Natural killer cell treated with Interleukin-12 subunit alpha and Interleukin-12 subunit beta and Interleukin-15 and Interleukin-18, amount 100 ng/mL, for 72 hours (primary cell): ENCODE measurements around the gene PATL1. TPM values are rescaled to one million over a fixed set of nuclear protein-coding genes. Genes with fewer than 3 reads are reported as not detected.
"Not testable (repeated sequence)": the region's sequence is repeated elsewhere in the genome, so short reads cannot be mapped to it uniquely, and the experiment has no call there.

Source experiments
- ATAC-seq, 2 donors: fragments of 150-1000 bp; cut with Tn5 transposase in 1 of 2; sonication (Bioruptor Pico), chemical (Tn5 transposase) in 1 of 2; 2 replicates each; pipeline ENCODE4 v1.10.0; 2021
- DNase-seq: peaks from one replicate; pipeline ENCODE4 v3.0.0; 2022; ENCODE audit warnings: low spot score
- H3K27ac Mint-ChIP-seq, 2 donors: 1 replicate in 1 of 2; 2 replicates in 1 of 2; pipeline ENCODE4 v1.8.0; 2022; ENCODE audit warnings: mixed read lengths in 2 of 2, mild to moderate bottlenecking in 1 of 2, moderate library complexity in 1 of 2
- H3K27me3 Mint-ChIP-seq, 2 donors: 1 replicate in 1 of 2; 2 replicates in 1 of 2; pipeline ENCODE4 v1.8.0; 2022; ENCODE audit warnings: mixed read lengths in 2 of 2
- H3K36me3 Mint-ChIP-seq: one replicate; pipeline ENCODE4 v1.8.0; 2022; ENCODE audit warnings: mixed read lengths
- H3K4me1 Mint-ChIP-seq, 2 donors: 1 replicate in 1 of 2; 2 replicates in 1 of 2; pipeline ENCODE4 v1.8.0; 2022; ENCODE audit warnings: low read depth in 2 of 2, mixed read lengths in 2 of 2, mild to moderate bottlenecking in 1 of 2
- H3K4me3 Mint-ChIP-seq: one replicate; pipeline ENCODE4 v1.8.0; 2022; ENCODE audit warnings: mixed read lengths
- H3K9me3 Mint-ChIP-seq: 2 replicates; pipeline ENCODE4 v1.8.0; 2022; ENCODE audit warnings: mixed read lengths
- total RNA-seq, 2 donors: library from RNA; stranded (reverse); gene quantifications; one replicate each; pipeline ENCODE4 v1.2.3, GENCODE V29; 2022

PATL1 gene
- 10 to 100 TPM; 50.5 to 62.9 TPM for total RNA-seq

GRCh38 chr11:59668950-59669610 lies at the start of gene PATL1:
Gene PATL1 (minus strand): TSS chr11:59669037. CDS start chr11:59668895, 142 bp downstream.
- Mint-ChIP-seq H3K36me3 (peaks cover 21% of the 10 kb centered on the region), H3K4me1 (peaks cover 34 to 38% of the 10 kb centered on the region in 2 donors), H3K27ac (peak within 1 kb of the TSS; percentile 95 to 99), H3K9me3 (no peaks in the 10 kb centered on the region), H3K4me3 (peak within 1 kb of the TSS; percentile 95), H3K27me3 (no peaks in the 10 kb centered on the region)
- DNase-seq: peak; percentile 100
- ATAC-seq: peak; percentile 96 to 97

- Mint-ChIP-seq H3K36me3 (no peaks in the 10 kb centered on the region), H3K27ac (no peak overlapping the region), H3K4me1 (no peaks in the 10 kb centered on the region), H3K27me3 (peaks cover 22 to 30% of the 10 kb centered on the region in 2 donors), H3K9me3 (no peaks in the 10 kb centered on the region), H3K4me3 (no peak overlapping the region)
- no peak for DNase-seq
- no peak for ATAC-seq
These were observed 47.2 kb upstream of the PATL1 start for GRCh38 chr11:59716051-59716450.

- Mint-ChIP-seq H3K4me1 (no peaks in the 10 kb centered on the region), H3K4me3 (no peak within 1 kb of the TSS), H3K27ac (no peak within 1 kb of the TSS), H3K27me3 (peaks cover 16 to 31% of the 10 kb centered on the region in 2 donors), H3K36me3 (no peaks in the 10 kb centered on the region), H3K9me3 (no peaks in the 10 kb centered on the region)
- no peak for DNase-seq
- no peak for ATAC-seq
These were observed 44.9 kb upstream of the PATL1 start, which contains the start of gene OR10V1 for GRCh38 chr11:59713745-59714144. Gene OR10V1 (minus strand): TSS chr11:59713845. CDS start chr11:59713845, 0 bp downstream.

- H3K27me3 Mint-ChIP-seq: peaks cover 21 to 24% of the 10 kb centered on the region in 2 donors
- no peaks in the 10 kb centered on the region for H3K9me3 Mint-ChIP-seq
- no peaks in the 10 kb centered on the region for H3K4me1 Mint-ChIP-seq
- DNase-seq (no peak), ATAC-seq (no peak)
- H3K27ac Mint-ChIP-seq: no peak overlapping the region
- no peaks in the 10 kb centered on the region for H3K36me3 Mint-ChIP-seq
- no peak overlapping the region for H3K4me3 Mint-ChIP-seq
These were observed 41.5 kb upstream of the PATL1 start for GRCh38 chr11:59710136-59710847.

- ATAC-seq (no peak), DNase-seq (no peak)
- H3K36me3 Mint-ChIP-seq: no peaks in the 10 kb centered on the region
These were observed 39.7 kb upstream of the PATL1 start for GRCh38 chr11:59708537-59708936.

GRCh38 chr11:59707371-59707770 lies 38.5 kb upstream of the PATL1 start:
- H3K4me3 Mint-ChIP-seq: no peak overlapping the region
- DNase-seq (no peak), ATAC-seq (no peak)
- H3K27ac Mint-ChIP-seq: no peak overlapping the region
- no peaks in the 10 kb centered on the region for H3K36me3 Mint-ChIP-seq
- H3K4me1 Mint-ChIP-seq: no peaks in the 10 kb centered on the region
- H3K9me3 Mint-ChIP-seq: no peaks in the 10 kb centered on the region
- peaks cover 15 to 20% of the 10 kb centered on the region in 2 donors for H3K27me3 Mint-ChIP-seq

More at GRCh38 chr11:59708537-59708936, 39.7 kb upstream of the PATL1 start:
- H3K9me3 Mint-ChIP-seq: no peaks in the 10 kb centered on the region
- H3K4me3 Mint-ChIP-seq: no peak overlapping the region
- H3K27me3 Mint-ChIP-seq: peaks cover 20 to 24% of the 10 kb centered on the region in 2 donors
- no peak overlapping the region for H3K27ac Mint-ChIP-seq
- no peaks in the 10 kb centered on the region for H3K4me1 Mint-ChIP-seq

GRCh38 chr11:59706518-59707285 lies 37.9 kb upstream of the PATL1 start:
- H3K9me3 Mint-ChIP-seq: no peaks in the 10 kb centered on the region
- no peak overlapping the region for H3K4me3 Mint-ChIP-seq
- DNase-seq: no peak
- peaks cover 18 to 26% of the 10 kb centered on the region in 2 donors for H3K27me3 Mint-ChIP-seq
- H3K27ac Mint-ChIP-seq: no peak overlapping the region
- no peaks in the 10 kb centered on the region for H3K36me3 Mint-ChIP-seq
- no peaks in the 10 kb centered on the region for H3K4me1 Mint-ChIP-seq
- no peak for ATAC-seq

- no peak overlapping the region for H3K27ac Mint-ChIP-seq
- no peak for DNase-seq
- peaks cover 18 to 26% of the 10 kb centered on the region in 2 donors for H3K27me3 Mint-ChIP-seq
- no peaks in the 10 kb centered on the region for H3K9me3 Mint-ChIP-seq
- H3K4me3 Mint-ChIP-seq: no peak overlapping the region
- no peaks in the 10 kb centered on the region for H3K36me3 Mint-ChIP-seq
- no peaks in the 10 kb centered on the region for H3K4me1 Mint-ChIP-seq
- no peak for ATAC-seq
These were observed 36.5 kb upstream of the PATL1 start for GRCh38 chr11:59705294-59705693.

- H3K27me3 Mint-ChIP-seq: peaks cover 16 to 23% of the 10 kb centered on the region in 2 donors
- not testable (repeated sequence) for DNase-seq, H3K27ac Mint-ChIP-seq, H3K4me1 Mint-ChIP-seq, ATAC-seq, H3K9me3 Mint-ChIP-seq, H3K36me3 Mint-ChIP-seq, H3K4me3 Mint-ChIP-seq
These were observed 34.7 kb upstream of the PATL1 start for GRCh38 chr11:59703515-59703914.

- H3K4me1 Mint-ChIP-seq, H3K27ac Mint-ChIP-seq, H3K4me3 Mint-ChIP-seq, ATAC-seq, H3K9me3 Mint-ChIP-seq, DNase-seq, H3K36me3 Mint-ChIP-seq: not testable (repeated sequence)
- peaks cover 24 to 36% of the 10 kb centered on the region in 2 donors for H3K27me3 Mint-ChIP-seq
These were observed 31.3 kb upstream of the PATL1 start for GRCh38 chr11:59700157-59700556.

- Mint-ChIP-seq H3K36me3 (peaks cover 5% of the 10 kb centered on the region), H3K4me3 (no peak overlapping the region), H3K27me3 (peaks cover 22 to 41% of the 10 kb centered on the region in 2 donors), H3K27ac (no peak overlapping the region), H3K4me1 (no peaks in the 10 kb centered on the region), H3K9me3 (peaks cover 4% of the 10 kb centered on the region)
- DNase-seq (no peak), ATAC-seq (no peak)
These were observed 29.7 kb upstream of the PATL1 start for GRCh38 chr11:59698506-59698905.

- Mint-ChIP-seq H3K4me3 (no peak overlapping the region), H3K27me3 (peaks cover 29 to 51% of the 10 kb centered on the region in 2 donors), H3K36me3 (peaks cover 18% of the 10 kb centered on the region), H3K9me3 (peaks cover 11% of the 10 kb centered on the region), H3K27ac (no peak overlapping the region), H3K4me1 (no peaks in the 10 kb centered on the region)
- ATAC-seq: no peak
- DNase-seq: no peak
These were observed 24.1 kb upstream of the PATL1 start for GRCh38 chr11:59692915-59693314.

GRCh38 chr11:59691156-59691555 lies 22.3 kb upstream of the PATL1 start:
- DNase-seq (no peak), ATAC-seq (no peak)
- Mint-ChIP-seq H3K27me3 (peaks cover 28 to 50% of the 10 kb centered on the region in 2 donors), H3K9me3 (peaks cover 11% of the 10 kb centered on the region), H3K4me3 (no peak overlapping the region), H3K27ac (no peak overlapping the region), H3K36me3 (peaks cover 18% of the 10 kb centered on the region), H3K4me1 (no peaks in the 10 kb centered on the region)

GRCh38 chr11:59689015-59689414 lies 20.2 kb upstream of the PATL1 start:
- peaks cover 36 to 53% of the 10 kb centered on the region in 2 donors for H3K27me3 Mint-ChIP-seq
- peaks cover 18% of the 10 kb centered on the region for H3K36me3 Mint-ChIP-seq
- H3K27ac Mint-ChIP-seq: no peak overlapping the region
- ATAC-seq (no peak), DNase-seq (no peak)
- H3K9me3 Mint-ChIP-seq: peaks cover 11% of the 10 kb centered on the region
- H3K4me3 Mint-ChIP-seq: no peak overlapping the region
- no peaks in the 10 kb centered on the region for H3K4me1 Mint-ChIP-seq
